PC-9 (cell line): ENCODE measurements around the gene ETV2. TPM values are rescaled to one million over a fixed set of nuclear protein-coding genes. Genes with fewer than 3 reads are reported as not detected.

ENCODE experiments used
- BruUV-seq: library from RNA; stranded (reverse); fragments of 400-500 nt; replicated peaks from 2 replicates; lab custom pipeline; 2021; lab: Mats Ljungman, UMichigan
- CTCF ChIA-PET: fragments of 300-600 bp; sonication (Branson Sonifier 250); formaldehyde crosslinking; loops from one replicate; lab custom pipeline; 2022; ENCODE audit warnings: antibody characterized with exemption; lab: Charles Lee
- POLR2A ChIA-PET: fragments of 300-600 bp; sonication (Branson Sonifier 250); formaldehyde crosslinking; loops from one replicate; lab custom pipeline; 2022; ENCODE audit warnings: antibody characterized with exemption; ENCODE audit not compliant: unreplicated experiment; lab: Charles Lee
- DNase-seq, 2 experiments: peaks; one replicate each; pipeline versions ENCODE4 v3.0.0 to v3.0.0-alpha.2; 2015 to 2022; ENCODE audit warnings: mixed read lengths in 1 of 2
- H2AFZ ChIP-seq: fragments of 200-600 bp; sonication (generic); 2 replicates; pipeline ENCODE4 v1.8.1; 2017; ENCODE audit warnings: antibody characterized with exemption
- H3F3A ChIP-seq: fragments of 200-600 bp; sonication (generic); 2 replicates; pipeline ENCODE4 v1.8.1; 2017; ENCODE audit warnings: antibody characterized with exemption, mild to moderate bottlenecking, low read depth; ENCODE audit not compliant: insufficient read depth
- H3K27ac ChIP-seq: fragments of 200-600 bp; sonication (generic); 2 replicates; pipeline ENCODE4 v1.6.1; 2016; ENCODE audit warnings: mixed run types
- H3K27me3 ChIP-seq: fragments of 200-600 bp; sonication (generic); 2 replicates; pipeline ENCODE4 v1.6.1; 2016; ENCODE audit warnings: low read depth, mixed run types; ENCODE audit not compliant: insufficient read depth
- H3K36me3 ChIP-seq: fragments of 200-600 bp; sonication (generic); 2 replicates; pipeline ENCODE4 v1.6.1; 2016; ENCODE audit warnings: low read depth, mixed run types
- H3K4me1 ChIP-seq: fragments of 200-600 bp; sonication (generic); replicated peaks from 2 replicates; pipeline ENCODE4 v1.6.1; 2016; ENCODE audit warnings: mixed run types; ENCODE audit not compliant: insufficient read depth
- H3K4me2 ChIP-seq: fragments of 200-600 bp; sonication (generic); 2 replicates; pipeline ENCODE4 v1.6.1; 2017; ENCODE audit warnings: mixed run types
- H3K4me3 ChIP-seq: fragments of 200-600 bp; sonication (generic); 2 replicates; pipeline ENCODE4 v1.6.1; 2016; ENCODE audit warnings: mixed run types
- H3K79me2 ChIP-seq: fragments of 200-600 bp; sonication (generic); 2 replicates; pipeline ENCODE4 v1.6.1; 2017; ENCODE audit warnings: low read depth, mixed run types
- H3K9me2 ChIP-seq: fragments of 200-600 bp; sonication (generic); 2 replicates; pipeline ENCODE4 v1.8.1; 2017; ENCODE audit warnings: mild to moderate bottlenecking; ENCODE audit not compliant: insufficient read depth
- H3K9me3 ChIP-seq: fragments of 200-600 bp; sonication (generic); 2 replicates; pipeline ENCODE4 v1.8.1; 2016; ENCODE audit warnings: low read depth; ENCODE audit not compliant: insufficient read depth
- H4K20me1 ChIP-seq: fragments of 200-600 bp; sonication (generic); 2 replicates; pipeline ENCODE4 v1.8.1; 2017; ENCODE audit not compliant: insufficient read depth
- CTCF ChIP-seq: fragments of 200-600 bp; sonication (generic); conservative IDR thresholded peaks from 2 replicates; pipeline ENCODE4 v1.6.1; 2017; ENCODE audit warnings: mixed run types, antibody characterized with exemption, mild to moderate bottlenecking, moderate library complexity
- EZH2 ChIP-seq: fragments of 200-600 bp; sonication (generic); IDR thresholded peaks from 2 replicates; pipeline ENCODE4 v1.8.0; 2017; ENCODE audit warnings: antibody characterized with exemption, low read depth
- intact Hi-C: fragments of 100-400 bp; cut with micrococcal nuclease; formaldehyde crosslinking; loops from one replicate; pipeline ENCODE4 v1.10.0; 2022; ENCODE audit not compliant: unreplicated experiment
- total RNA-seq: library from RNA; stranded (reverse); gene quantifications from 2 replicates; pipeline ENCODE4 v1.2.3, GENCODE V29; 2021

ETV2 gene
- total RNA-seq, 1 experiment from 2014 or later: 1.8 TPM

GRCh38 chr19:35642312-35642711 is 767 bp downstream of the ETV2 start:
- Histone ChIP-seq H4K20me1 (no peaks in the 10 kb centered on the region), H3K4me2 (0 out of 2 replicates have a peak overlapping the region, but pooled peaks have one; percentile 94), H3K4me1 (peaks cover 6% of the 10 kb centered on the region), H3K4me3 (no peak overlapping the region), H3K9me3 (no peaks in the 10 kb centered on the region), H3K9me2 (no peaks in the 10 kb centered on the region), H3K36me3 (no peaks in the 10 kb centered on the region), H3F3A (peaks cover 17% of the 10 kb centered on the region; the same call in 1 of the 2 replicates), H3K79me2 (no peaks in the 10 kb centered on the region), H3K27me3 (no peaks in the 10 kb centered on the region), H2AFZ (no peak overlapping the region), H3K27ac (no peak overlapping the region)
- intact Hi-C loops: loop anchor here (5.0 kb wide), 1 partner anchor 95 kb away; the partner anchor contains the start of gene TMEM147
- no peak for TF ChIP-seq CTCF
- no peak for TF ChIP-seq EZH2
- no peak for DNase-seq
- ChIA-PET POLR2A (no interaction called here), CTCF (no interaction called here)
- no TSS peak for BruUV-seq

GRCh38 chr19:35642798-35643254 is 1.3 kb downstream of the ETV2 start:
- Histone ChIP-seq H3K4me3 (peak overlapping the region; percentile 78), H3K79me2 (no peaks in the 10 kb centered on the region), H3K4me1 (peaks cover 6% of the 10 kb centered on the region), H3K9me3 (no peaks in the 10 kb centered on the region), H2AFZ (peak overlapping the region; percentile 96), H3K27me3 (no peaks in the 10 kb centered on the region), H3K4me2 (peak overlapping the region; percentile 94), H3F3A (peaks cover 17% of the 10 kb centered on the region; the same call in 1 of the 2 replicates), H3K27ac (no peak overlapping the region), H3K36me3 (no peaks in the 10 kb centered on the region), H3K9me2 (no peaks in the 10 kb centered on the region), H4K20me1 (no peaks in the 10 kb centered on the region)
- ChIA-PET CTCF (no interaction called here), POLR2A (no interaction called here)
- DNase-seq: no peak
- intact Hi-C loops: loop anchor here (5.0 kb wide), 1 partner anchor 96 kb away; the partner anchor contains the start of gene TMEM147
- TF ChIP-seq CTCF (no peak), EZH2 (no peak)
- BruUV-seq: no TSS peak

- peak; percentile 63 to 84 for DNase-seq
- H3K4me1 ChIP-seq: peaks cover 6% of the 10 kb centered on the region
- no peak for TF ChIP-seq CTCF
- TF ChIP-seq EZH2: no peak
- H3K9me3 ChIP-seq: no peaks in the 10 kb centered on the region
- H3K27me3 ChIP-seq: no peaks in the 10 kb centered on the region
- H3K9me2 ChIP-seq: no peaks in the 10 kb centered on the region
- no TSS peak for BruUV-seq
- peaks cover 17% of the 10 kb centered on the region; the same call in 1 of the 2 replicates for H3F3A ChIP-seq
- no peaks in the 10 kb centered on the region for H3K36me3 ChIP-seq
- intact Hi-C loops: loop anchor here (2.0 to 5.0 kb wide), 2 partner anchors 73 to 96 kb away; partner anchors contain the start of gene TMEM147
- ChIA-PET CTCF (interaction anchor here (0.6 to 0.7 kb wide), 2 partner anchors 86 to 468 kb away, joined by 3 to 4 read pairs; no protein-coding TSS in a partner anchor), POLR2A (interaction anchor here (0.5 to 1.0 kb wide), 5 partner anchors 59 to 492 kb away, joined by 4 to 11 read pairs (median 7); no protein-coding TSS in a partner anchor)
- no peaks in the 10 kb centered on the region for H4K20me1 ChIP-seq
- peaks cover 3% of the 10 kb centered on the region for H3K79me2 ChIP-seq
- H3K4me3 ChIP-seq: peak overlapping the region; percentile 78
- 0 out of 2 replicates have a peak overlapping the region, but pooled peaks have one; percentile 19 for H3K27ac ChIP-seq
- H2AFZ ChIP-seq: peak overlapping the region; percentile 96
- peak overlapping the region; percentile 94 for H3K4me2 ChIP-seq
These were observed 2.0 kb downstream of the ETV2 start for GRCh38 chr19:35643255-35644205.
